HG03439 (cell line): ENCODE data around the gene PTAFR.
"Not testable (repeated sequence)": the region's sequence is repeated elsewhere in the genome, so short reads cannot be mapped to it uniquely, and the experiment has no call there.

Experiments used
- ATAC-seq: cut with Tn5 transposase; IDR thresholded peaks from one replicate; pipeline ENCODE4 v1.9.1; 2021; ENCODE audit warnings: mild to moderate bottlenecking, moderate library complexity; ENCODE audit not compliant: unreplicated experiment

PTAFR gene

GRCh38 chr1:28147264-28148094 is 29.0 kb downstream of the PTAFR start:
- peak; percentile 30 for ATAC-seq

GRCh38 chr1:28145728-28146127 is 30.8 kb downstream of the PTAFR start:
- ATAC-seq, result no peak

GRCh38 chr1:28144203-28145135 is 32.0 kb downstream of the PTAFR start:
- peak; percentile 54 for ATAC-seq

GRCh38 chr1:28143496-28144202 is 32.8 kb downstream of the PTAFR start:
- ATAC-seq, result no peak

GRCh38 chr1:28141685-28142084 is 34.8 kb downstream of the PTAFR start:
- ATAC-seq, result no peak

GRCh38 chr1:28139866-28140265 is 36.6 kb downstream of the PTAFR start:
- ATAC-seq, result not testable (repeated sequence)

GRCh38 chr1:28139025-28139712 is 37.3 kb downstream of the PTAFR start:
- no peak for ATAC-seq

GRCh38 chr1:28136922-28137613 is 39.4 kb downstream of the PTAFR start:
- no peak for ATAC-seq

- ATAC-seq, result no peak
Measured at GRCh38 chr1:28136169-28136921, 40.1 kb downstream of the PTAFR start.

GRCh38 chr1:28135371-28136168 is 40.9 kb downstream of the PTAFR start:
- no peak for ATAC-seq

GRCh38 chr1:28134651-28135207 is 41.8 kb downstream of the PTAFR start:
- no peak for ATAC-seq

- no peak for ATAC-seq
Measured at GRCh38 chr1:28132171-28133167, 44.0 kb downstream of the PTAFR start.

GRCh38 chr1:28130901-28131300 is 45.6 kb downstream of the PTAFR start:
- ATAC-seq, result no peak

GRCh38 chr1:28129150-28129549 is 47.3 kb downstream of the PTAFR start:
- no peak for ATAC-seq

- peak; percentile 59 for ATAC-seq
Measured at GRCh38 chr1:28127617-28128257, 48.8 kb downstream of the PTAFR start.

GRCh38 chr1:28126783-28127490 is 49.6 kb downstream of the PTAFR start:
- ATAC-seq, result no peak
